Measurements from ENCODE around the gene CLDN16.

GRCh38 chr3:190399677-190400076 is 11.7 kb downstream of the CLDN16 start:
- TF ChIP-seq CTCF (IDR thresholded peaks at IDR 0.05) (no peak), EZH2 (IDR thresholded peaks at IDR 0.05; ENCODE audit: borderline replicate concordance, insufficient read depth, low read depth, low read length, poor library complexity, severe bottlenecking) (no peak)

Data from B cell (primary cell).